Activated naive CD4-positive, alpha-beta T cell (primary cell): ENCODE results near the gene ANO1.

Source experiments
- DNase-seq, 4 experiments: peaks; one replicate each; lab custom pipeline; 2025; lab: John Stamatoyannopoulos, UW

Gene ANO1

DNA sequence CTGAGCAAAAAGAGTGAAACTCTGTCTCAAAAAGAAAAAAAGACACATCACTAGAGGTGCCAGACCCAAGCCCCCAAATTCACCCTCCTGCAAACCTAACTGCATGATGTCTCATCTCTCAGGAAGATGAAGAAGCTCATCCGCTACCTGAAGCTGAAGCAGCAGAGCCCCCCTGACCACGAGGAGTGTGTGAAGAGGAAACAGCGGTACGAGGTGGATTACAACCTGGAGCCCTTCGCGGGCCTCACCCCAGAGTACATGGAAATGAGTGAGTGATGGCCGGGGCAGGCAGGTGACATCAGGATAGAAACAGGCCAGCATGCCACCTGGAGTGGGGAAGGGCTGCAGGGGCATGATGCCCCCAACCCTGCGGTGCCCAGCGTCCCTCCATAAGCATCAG lies 89.0 kb downstream of the ANO1 start:
- no peak for DNase-seq

DNA sequence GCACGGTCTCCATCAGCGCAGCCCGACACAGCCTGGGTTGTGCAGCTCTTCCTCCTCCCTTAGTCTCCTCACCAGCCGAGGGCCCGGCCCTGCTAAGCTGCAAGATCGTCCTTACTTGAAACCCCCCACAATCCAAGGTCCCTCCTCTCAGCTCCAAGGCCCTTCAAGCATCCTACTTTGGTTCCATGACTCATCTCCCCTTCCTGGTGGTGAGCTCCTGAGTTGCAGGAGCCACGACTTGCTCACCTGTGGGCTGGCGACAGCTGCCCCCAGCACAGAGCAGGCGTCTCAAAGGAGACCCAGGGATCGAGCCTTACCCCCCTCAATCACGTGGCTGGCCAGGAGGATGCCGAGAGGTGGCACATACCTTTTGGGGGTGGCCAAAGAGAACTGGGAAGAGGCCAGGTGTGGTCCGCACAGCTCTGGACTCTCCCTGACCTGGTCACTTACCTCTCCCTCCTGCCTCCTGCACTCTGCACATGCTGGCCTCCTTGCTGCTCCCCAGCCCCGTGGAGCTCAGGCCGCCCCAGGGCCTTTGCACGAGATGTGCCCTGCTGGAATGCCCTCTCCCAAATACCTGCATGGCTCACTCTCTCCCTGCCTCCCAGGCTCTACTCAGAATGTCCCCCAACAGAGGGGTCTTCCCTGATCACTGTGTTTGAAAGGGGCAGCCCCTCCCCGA lies 89.7 kb downstream of the ANO1 start:
- DNase-seq: no peak

DNA sequence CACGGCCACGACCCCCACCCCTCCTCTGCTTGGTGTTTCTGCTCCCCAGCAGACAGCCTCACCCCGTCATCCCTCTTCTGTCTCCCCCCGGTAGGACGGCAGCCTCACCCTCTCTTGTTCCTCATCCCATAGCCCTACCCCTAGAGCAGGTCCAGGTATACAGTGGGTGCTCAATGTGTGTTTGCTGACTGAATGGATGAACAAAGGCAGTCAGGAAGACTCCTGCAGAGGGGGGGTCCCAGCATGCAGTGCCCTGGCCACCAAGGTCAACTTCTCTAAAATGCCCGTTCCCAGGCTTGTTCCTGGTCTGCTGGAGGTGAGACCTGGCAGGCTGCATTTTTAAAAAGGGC lies 90.3 kb downstream of the ANO1 start:
- DNase-seq: no peak

DNA sequence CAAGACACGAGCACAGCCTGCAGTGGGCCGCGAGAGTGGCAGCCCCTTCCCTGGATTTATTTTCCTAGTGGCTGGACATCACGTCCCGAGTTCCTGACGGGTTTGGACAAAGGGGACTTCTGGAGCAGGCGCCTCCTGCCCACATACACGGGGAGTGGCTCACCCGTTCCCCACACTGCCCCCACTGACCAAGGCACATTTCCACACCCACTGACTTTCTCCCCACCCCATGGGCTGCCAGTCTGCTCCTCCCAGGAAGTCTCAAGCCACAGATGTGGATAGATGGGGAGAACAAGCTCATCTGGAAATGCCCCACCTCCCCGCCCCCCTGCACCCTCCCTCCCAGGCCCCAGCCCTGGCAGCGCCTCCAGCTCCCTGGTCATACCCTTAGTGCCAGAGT lies 91.0 kb downstream of the ANO1 start:
- DNase-seq: no peak

DNA sequence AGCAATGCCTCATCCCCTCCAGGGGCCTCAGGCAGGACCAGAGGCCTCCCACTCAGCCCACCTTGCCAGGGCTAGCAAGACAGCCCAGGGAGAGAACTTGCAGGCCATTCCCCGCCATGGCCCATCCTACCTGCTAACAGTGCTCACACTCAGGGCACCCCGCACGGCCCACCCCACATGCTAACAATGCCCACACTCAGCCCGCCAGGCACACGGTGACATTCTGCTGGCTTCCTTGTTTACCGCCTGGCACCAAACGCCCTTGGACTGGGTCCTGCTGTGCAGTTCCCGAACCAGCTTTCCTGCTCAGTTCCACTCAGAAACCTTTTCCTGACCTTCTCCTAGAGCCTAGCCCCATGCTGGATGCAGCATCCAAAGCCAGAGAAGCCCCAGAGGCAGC lies 91.5 kb downstream of the ANO1 start:
- no peak for DNase-seq

DNA sequence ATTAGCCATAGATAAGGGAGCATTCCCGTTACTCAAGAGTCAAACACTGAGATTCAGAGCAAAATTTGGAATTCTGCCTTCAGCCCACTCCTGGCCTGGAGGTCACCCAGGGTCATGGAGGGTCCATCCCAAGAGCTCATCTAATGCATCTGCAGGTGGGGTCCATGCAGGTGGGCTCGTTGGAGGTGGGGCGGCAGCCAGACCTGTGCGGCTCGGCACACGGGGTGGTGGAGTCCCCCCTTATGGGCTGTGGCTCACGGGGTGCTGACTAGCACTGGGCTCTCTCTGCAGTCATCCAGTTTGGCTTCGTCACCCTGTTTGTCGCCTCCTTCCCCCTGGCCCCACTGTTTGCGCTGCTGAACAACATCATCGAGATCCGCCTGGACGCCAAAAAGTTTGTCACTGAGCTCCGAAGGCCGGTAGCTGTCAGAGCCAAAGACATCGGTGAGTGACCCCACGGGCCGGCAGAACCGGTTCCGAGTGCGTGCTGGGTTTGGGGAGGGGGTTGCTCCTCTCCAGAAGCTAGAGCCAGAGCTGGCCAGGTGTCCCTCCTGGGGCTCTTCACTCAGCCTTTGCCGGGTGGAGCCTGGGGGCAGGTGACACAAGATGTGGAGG lies 92.6 kb downstream of the ANO1 start:
- DNase-seq: no peak

DNA sequence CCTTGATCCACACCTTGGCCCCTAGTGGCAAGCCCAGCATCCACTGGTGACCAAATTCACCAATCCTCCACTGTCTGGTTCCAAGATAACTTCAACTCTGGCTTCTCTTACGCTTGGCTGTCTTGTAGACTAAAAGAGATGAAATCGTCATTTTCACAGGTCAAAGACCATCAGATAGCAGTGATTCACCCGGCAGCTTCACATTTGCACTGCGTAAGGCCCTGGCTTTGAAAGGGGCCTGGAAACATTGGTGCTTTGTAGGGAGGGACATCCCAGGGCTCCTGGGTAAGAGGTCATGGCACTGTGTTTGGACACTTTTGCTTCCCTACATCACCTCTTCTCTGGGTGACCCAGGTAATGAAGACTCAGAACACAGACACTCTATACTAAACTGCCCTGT lies 94.9 kb downstream of the ANO1 start:
- no peak for DNase-seq

DNA sequence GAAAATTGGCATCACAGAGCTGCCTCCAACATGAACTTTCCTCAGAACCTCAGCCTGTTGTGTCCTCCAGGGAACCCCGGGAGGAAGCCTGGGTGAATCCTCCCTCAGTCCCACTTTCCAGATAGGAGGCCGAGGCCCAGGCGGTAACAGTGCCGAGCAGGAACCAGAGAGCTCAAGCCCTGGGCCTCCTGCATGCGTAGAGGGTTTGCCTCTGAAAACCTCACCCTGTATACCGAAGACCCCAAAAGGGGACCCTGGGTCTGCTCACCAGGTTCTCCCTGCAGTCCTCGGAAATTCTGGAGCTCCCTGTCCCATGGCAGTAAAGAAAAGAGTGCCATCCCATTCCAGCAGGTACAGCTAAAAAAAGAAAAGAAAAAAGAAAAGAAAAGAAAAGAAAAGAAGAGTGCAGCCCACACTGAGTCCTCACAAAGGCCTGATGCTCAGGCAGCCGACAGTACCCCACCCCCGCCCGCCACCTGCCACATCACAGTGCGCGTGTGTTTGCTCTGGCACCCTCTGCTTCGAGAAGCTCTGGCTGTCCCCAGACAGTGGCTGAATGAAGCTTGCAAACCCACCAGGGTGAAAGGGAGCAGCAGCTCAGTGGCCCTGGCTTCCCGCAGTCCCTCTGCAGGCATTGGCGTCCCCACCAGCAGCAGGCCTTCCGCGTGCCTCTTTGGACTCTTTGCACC lies 96.6 kb downstream of the ANO1 start:
- no peak for DNase-seq

DNA sequence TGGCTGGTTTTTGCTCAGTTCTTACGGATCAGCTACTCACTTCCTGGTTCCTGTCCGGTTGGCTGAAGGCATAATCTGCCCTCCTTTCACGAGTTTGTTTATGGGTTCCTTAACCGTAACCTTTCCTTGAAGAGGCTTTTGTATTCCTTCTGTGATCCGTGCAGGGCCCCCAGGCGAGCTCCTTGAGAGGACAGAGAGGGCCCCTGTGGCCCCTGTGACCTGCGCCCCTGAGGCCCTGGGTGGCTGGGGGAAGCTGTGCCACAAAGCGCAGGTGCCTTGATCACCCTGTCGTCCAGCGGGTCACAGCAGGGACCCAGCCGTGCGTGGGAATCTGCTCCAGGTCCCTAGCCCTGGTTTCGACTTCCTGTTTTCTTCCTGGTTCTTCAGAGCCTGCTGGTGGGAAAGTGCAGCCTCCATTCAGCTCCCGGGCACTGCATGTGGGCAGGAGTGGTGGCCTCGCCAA lies 97.2 kb downstream of the ANO1 start:
- no peak for DNase-seq

DNA sequence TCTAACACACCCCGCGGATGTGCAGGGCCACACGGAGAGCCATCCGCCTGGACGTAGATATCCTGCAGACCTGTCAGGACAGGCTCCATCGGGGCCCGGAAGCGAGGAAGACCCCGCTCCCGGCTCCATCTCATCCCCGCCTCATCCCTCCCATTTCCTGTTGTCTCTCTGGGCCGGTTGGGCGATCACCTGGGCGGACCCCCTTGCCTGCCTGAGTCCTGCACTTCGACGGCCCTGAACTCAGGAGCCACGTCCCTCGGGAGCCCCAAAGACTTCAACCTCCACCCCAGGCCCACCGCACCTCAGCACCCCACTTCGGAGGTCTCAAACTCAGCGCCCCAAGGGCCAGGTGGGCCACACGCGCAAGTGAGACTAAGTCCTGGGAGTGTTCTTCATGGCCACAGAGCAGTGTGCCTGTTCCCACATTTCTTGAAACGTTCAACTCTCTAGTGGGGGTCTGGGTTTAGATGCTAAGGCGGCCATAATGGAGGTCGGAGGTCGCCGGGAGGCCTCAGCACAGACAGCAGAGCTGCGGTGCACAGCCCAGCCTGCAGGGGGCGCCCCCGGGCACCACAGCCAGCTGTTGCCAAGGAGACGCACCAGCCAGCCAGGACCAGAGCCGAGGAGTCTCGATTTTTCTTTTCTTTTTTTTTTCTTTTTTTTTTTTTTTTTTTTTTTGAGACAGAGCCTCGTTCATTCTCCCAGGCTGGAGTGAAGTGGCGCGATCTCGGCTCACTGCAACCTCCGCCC lies 99.0 kb downstream of the ANO1 start:
- DNase-seq: peak in 3 of 4 experiments; percentile 6 to 18 (median 16)

DNA sequence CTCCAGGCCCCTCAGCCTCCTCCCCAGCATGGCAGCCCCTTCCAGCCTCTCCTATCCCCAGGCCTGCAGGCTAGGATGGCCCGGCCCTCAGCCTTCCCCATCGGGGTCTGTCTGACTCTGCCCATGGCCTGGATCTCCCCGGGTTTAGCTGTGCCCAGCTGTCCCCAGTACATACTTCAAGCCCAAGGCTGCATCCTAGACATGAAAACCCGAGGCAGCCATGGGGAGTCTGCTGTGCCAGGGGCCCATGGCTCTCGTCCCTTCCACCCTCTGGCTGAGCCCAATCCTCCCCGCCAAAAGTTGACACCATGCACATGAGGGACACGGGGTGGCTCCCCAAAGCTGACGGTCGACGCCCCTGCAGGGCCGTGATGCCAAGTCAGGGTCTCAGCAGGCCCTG lies 102.8 kb downstream of the ANO1 start:
- no peak for DNase-seq

DNA sequence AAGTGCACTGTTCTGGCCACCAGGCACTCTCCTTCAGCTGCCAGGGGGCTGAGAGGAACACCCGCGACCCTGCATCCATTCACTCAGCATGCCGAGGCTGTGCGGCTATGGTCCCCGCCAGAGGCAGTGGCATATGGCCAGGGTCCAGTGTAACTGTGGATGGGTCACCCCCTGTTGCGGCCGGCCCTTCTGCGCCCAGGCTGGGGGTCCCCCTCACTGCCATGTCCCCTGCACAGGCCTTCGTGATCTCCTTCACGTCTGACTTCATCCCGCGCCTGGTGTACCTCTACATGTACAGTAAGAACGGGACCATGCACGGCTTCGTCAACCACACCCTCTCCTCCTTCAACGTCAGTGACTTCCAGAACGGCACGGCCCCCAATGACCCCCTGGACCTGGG lies 104.1 kb downstream of the ANO1 start:
- no peak for DNase-seq

DNA sequence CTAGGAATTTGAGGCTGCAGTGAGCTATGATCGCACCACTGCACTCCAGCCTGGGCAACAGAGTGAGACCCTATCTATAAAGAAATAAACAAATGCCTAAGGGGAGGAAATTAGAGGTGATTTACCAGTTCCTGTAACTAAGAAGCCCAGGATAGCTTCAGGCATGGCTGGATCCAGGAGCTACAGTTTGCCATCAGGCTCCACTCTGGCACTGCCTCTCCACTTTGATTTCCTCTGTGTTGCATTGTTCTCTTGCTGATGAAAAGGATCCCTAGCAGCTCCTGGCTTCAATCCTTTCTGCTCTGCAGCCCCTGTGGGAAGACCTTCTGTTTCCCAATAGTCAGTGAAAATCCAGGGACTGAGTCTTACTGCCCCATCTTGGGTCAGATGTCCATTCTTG lies 104.9 kb downstream of the ANO1 start:
- DNase-seq: no peak

DNA sequence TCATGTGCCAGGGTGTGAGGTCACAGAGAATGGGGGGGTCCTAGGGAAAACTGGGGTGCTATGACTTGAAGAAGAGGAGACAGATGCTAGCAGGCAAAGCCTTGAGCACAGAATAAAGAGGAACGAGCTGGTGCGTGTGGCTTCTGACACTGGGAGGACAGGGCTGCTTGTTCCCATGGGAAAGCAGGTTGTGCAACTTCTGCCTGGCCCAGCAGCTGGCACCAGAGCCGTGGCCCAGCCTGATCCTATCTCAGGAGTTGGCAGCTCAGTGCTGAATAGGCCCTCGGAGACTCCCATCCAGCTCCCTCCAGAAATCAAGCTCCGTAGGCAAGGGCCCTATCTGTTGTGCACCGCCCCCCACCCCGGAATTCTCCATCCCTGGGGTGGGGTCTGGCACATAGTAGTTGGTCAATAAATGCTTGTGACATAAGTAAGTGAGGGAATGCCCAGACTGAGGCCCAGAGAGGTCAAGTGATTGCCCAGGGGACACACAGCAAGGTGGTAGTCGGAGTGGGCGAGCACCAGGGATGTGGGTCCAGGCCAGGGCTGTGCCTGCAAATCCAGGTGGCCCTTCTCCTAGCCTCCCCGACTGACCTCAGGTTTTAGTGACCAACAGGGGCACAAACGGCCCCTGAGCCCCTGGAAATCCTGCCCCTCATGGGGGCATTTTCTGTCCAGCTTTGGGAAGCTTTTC lies 105.5 kb downstream of the ANO1 start:
- no peak for DNase-seq

DNA sequence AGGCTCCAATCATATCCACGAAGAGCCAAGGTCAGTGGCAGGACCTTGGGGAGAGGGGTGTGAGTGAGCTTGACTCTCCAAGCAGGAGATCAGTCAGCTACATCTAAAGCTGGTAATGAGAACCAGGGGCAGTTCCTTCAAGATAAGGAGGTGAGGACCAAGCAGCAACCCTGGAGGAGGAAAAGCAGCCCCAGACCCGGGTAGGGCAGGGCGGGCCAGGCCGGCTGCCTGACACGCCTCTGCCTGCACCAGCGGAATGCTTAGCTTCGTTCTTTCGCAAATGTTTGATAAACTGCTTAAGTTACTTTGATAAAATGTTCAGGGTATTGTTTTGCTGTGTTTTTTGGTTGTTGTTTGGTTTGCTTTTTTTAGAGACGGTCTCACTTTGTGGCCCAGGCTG lies 106.3 kb downstream of the ANO1 start:
- DNase-seq: no peak

DNA sequence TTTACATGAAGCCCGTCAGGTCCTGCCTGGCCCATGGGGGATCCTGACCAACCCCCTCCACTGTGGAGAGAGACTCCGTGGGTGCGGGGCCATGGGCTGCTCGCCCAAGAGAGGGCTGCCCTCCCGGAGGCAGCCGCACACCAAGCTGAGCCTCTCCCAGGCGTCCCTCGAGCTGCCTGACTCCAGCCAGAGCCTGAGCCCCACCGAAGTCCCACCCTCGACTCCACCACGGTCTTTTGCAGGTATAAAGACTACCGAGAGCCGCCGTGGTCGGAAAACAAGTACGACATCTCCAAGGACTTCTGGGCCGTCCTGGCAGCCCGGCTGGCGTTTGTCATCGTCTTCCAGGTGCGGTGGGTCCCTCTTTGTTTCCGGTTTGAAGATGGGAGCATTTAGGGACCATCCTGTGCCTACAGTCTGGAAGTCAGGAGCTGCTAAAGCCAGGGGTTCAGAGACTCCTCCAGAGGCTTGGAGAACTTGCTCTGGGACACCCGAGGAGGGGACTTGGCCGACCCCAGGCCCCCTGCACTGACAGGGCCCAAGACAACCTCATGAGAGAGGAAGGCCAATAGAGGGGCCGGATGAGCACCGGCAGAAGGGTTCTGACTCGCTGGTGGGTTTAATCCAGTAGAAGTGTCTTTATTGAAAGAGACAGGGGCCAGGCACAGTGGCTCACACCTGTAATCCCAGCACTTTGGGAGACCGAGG lies 107.4 kb downstream of the ANO1 start:
- no peak for DNase-seq

DNA sequence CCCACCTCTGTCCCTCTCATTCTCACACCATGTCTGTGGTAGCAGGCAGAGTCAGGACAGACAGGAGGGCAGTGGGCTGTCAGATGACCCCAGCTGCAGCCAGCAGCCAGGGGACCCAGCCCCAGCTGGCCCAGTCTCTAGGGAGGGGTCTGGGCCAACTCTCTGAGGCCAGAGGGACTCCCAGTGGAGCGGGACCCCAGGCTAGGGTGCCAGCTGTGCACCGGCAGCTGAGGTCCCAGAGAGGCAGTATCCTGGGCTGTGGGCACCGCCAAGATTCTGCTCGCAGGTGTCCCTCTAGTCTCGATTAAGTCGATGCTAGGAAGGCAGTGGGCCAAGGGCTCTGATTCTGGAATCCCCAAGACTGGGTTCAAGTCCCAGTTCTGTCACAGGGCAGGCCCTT lies 108.3 kb downstream of the ANO1 start:
- DNase-seq: no peak

DNA sequence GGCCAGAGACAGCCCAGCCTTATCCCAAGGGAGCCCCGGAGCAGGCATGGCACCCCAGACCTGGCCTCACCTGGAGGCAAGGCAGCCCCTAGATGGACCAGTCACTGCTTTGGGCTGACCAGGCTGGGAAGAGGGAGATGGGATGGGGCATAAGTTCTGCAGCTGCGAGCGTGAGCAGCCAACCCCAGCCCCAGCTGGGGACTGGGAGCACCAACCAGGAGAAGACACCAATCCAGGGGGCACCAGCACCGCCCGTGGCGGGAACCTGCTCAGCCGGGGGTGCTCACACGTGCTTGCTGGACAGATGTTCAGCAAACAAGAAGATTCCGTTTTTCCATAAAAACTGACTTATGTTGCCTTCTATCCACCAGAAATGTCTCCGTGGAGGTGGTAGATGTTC lies 108.8 kb downstream of the ANO1 start:
- DNase-seq: no peak

DNA sequence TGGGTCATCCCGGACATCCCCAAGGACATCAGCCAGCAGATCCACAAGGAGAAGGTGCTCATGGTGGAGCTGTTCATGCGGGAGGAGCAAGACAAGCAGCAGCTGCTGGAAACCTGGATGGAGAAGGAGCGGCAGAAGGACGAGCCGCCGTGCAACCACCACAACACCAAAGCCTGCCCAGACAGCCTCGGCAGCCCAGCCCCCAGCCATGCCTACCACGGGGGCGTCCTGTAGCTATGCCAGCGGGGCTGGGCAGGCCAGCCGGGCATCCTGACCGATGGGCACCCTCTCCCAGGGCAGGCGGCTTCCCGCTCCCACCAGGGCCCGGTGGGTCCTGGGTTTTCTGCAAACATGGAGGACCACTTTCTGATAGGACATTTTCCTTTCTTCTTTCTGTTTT lies 109.7 kb downstream of the ANO1 start:
- DNase-seq: no peak

DNA sequence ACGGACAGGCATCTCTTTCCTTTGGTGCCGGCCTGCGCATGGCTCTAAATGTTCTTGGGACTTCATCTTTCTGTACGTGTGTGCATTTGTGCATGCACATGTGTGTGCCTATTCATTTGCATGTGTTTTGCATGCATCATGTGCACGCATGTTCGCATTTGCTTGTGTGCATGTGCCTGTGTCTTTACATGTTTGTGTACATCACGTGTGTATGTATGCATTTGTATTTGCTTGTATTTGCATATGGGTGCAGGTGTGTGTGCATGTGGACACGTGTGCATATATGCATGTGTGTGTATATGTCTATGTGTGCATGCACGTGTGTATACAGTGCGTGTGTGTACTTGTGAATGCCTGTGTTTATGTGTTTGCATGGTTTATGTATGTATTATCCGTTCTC lies 111.5 kb downstream of the ANO1 start:
- DNase-seq: no peak

DNA sequence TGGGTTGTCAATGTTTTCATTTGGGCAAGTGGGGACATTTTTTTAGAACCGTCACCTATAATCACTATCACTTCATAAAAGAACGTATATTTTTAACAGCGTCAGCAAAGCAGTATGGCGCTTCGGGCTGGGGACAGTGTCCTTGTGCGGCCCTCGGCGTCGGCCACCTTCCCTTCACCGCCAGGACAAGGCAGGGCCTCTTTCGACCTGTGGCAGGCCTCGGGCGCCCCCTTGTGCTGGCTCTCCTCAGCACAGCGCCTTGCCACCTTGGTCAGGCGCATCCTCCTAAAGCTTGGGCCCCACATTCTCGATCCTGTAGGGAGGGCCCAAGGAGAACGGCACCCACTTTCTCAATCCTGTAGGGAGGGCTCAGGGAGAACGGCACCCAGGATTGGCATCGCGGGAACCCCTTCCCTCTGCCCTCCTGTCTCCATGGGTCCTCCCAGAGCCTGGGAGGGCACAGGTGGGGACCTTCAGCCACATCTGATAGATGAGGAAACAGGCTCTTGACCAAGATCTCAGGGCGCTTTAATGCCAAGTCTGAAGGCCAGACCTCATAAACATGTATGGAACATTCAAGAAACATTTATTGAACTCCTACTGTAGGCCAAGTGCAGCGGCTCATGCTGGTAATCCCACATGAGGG lies 113.5 kb downstream of the ANO1 start:
- peak in 3 of 4 experiments; percentile 4 to 36 (median 19) for DNase-seq
